HepG2 (cell line): Measurements from ENCODE around the gene TSN. TPM values are rescaled to one million over a fixed set of nuclear protein-coding genes. Genes with fewer than 3 reads are reported as not detected.
A peak's percentile ranks its signal among the peaks of the same experiment; 100 is the strongest.

Experiments used
- ATRX ChIP-seq: sonication (generic); formaldehyde crosslinking; IDR thresholded peaks from 2 replicates; pipeline ENCODE4 v1.4.0; 2020; ENCODE audit warnings: missing genetic modification reagents, borderline replicate concordance
- CERS6 ChIP-seq: sonication (generic); formaldehyde crosslinking; IDR thresholded peaks from 2 replicates; pipeline ENCODE4 v1.5.0; 2020; ENCODE audit warnings: missing genetic modification reagents
- HINFP ChIP-seq: sonication (generic); formaldehyde crosslinking; IDR thresholded peaks from 2 replicates; pipeline ENCODE4 v1.4.0; 2020; ENCODE audit warnings: low read depth, mild to moderate bottlenecking, missing genetic modification reagents
- MAX ChIP-seq: IDR thresholded peaks from 2 replicates; pipeline ENCODE4 v1.6.1; 2012; ENCODE audit warnings: inconsistent platforms
- MTF2 ChIP-seq: sonication (generic); formaldehyde crosslinking; IDR thresholded peaks from 2 replicates; pipeline ENCODE4 v1.5.0; 2020; ENCODE audit warnings: missing genetic modification reagents, borderline replicate concordance
- MYPOP ChIP-seq: sonication (generic); formaldehyde crosslinking; IDR thresholded peaks from 2 replicates; pipeline ENCODE4 v1.8.1; 2023; ENCODE audit warnings: mild to moderate bottlenecking, moderate library complexity, missing genetic modification reagents
- NCOA2 ChIP-seq: sonication (generic); formaldehyde crosslinking; IDR thresholded peaks from 2 replicates; pipeline ENCODE4 v1.8.0; 2022; ENCODE audit warnings: inconsistent platforms
- NCOR1 ChIP-seq: fragments of 200-600 bp; sonication (generic); IDR thresholded peaks from 2 replicates; pipeline ENCODE4 v1.7.0; 2017; ENCODE audit warnings: antibody characterized with exemption, low read length, borderline replicate concordance
- NFIB ChIP-seq: sonication (generic); formaldehyde crosslinking; IDR thresholded peaks from 2 replicates; pipeline ENCODE4 v1.9.0; 2021; ENCODE audit warnings: missing genetic modification reagents, mild to moderate bottlenecking, borderline replicate concordance
- NFRKB ChIP-seq: fragments of 450-650 bp; IDR thresholded peaks from 2 replicates; pipeline ENCODE4 v1.6.1; 2017
- NRL ChIP-seq: sonication (generic); formaldehyde crosslinking; IDR thresholded peaks from 2 replicates; pipeline ENCODE4 v1.5.0; 2020; ENCODE audit warnings: missing genetic modification reagents, mild to moderate bottlenecking, moderate library complexity, borderline replicate concordance
- SNAPC2 ChIP-seq: sonication (generic); formaldehyde crosslinking; IDR thresholded peaks from 2 replicates; pipeline ENCODE4 v1.8.1; 2022; ENCODE audit warnings: mild to moderate bottlenecking, missing genetic modification reagents
- SRSF4 ChIP-seq: fragments of 200-400 bp; formaldehyde crosslinking; IDR thresholded peaks from one replicate; pipeline ENCODE4 v1.6.1; 2018; ENCODE audit warnings: mild to moderate bottlenecking, low read depth, low read length, moderate library complexity; ENCODE audit not compliant: poor library complexity, severe bottlenecking
- TAF1 ChIP-seq: sonication (generic); formaldehyde crosslinking; IDR thresholded peaks from 2 replicates; pipeline ENCODE4 v1.4.0; 2020; ENCODE audit warnings: missing genetic modification reagents
- TEAD3 ChIP-seq: optimal IDR thresholded peaks from 2 replicates; pipeline ENCODE3; 2016; ENCODE audit warnings: borderline replicate concordance
- TFDP1 ChIP-seq: IDR thresholded peaks from 2 replicates; pipeline ENCODE4 v1.6.1; 2016; ENCODE audit warnings: missing compliant biosample characterization, missing genetic modification reagents, borderline replicate concordance
- U2AF1 ChIP-seq: fragments of 200-400 bp; formaldehyde crosslinking; optimal IDR thresholded peaks from 2 replicates; pipeline ENCODE3; 2017; ENCODE audit warnings: mild to moderate bottlenecking, low read depth, low read length
- UBTF ChIP-seq: sonication (generic); formaldehyde crosslinking; IDR thresholded peaks from 2 replicates; pipeline ENCODE4 v1.4.0; 2020; ENCODE audit warnings: mild to moderate bottlenecking, missing genetic modification reagents
- ZFAT ChIP-seq: sonication (generic); formaldehyde crosslinking; conservative IDR thresholded peaks from 2 replicates; pipeline ENCODE4 v1.8.1; 2023; ENCODE audit warnings: missing genetic modification reagents, inconsistent platforms
- ZNF17 ChIP-seq: sonication (generic); formaldehyde crosslinking; IDR thresholded peaks from 2 replicates; pipeline ENCODE4 v1.5.0; 2020; ENCODE audit warnings: mild to moderate bottlenecking, missing genetic modification reagents
- ZNF430 ChIP-seq: sonication (generic); formaldehyde crosslinking; IDR thresholded peaks from 2 replicates; pipeline ENCODE4 v1.9.0; 2021; ENCODE audit warnings: mild to moderate bottlenecking, missing genetic modification reagents
- ZNF484 ChIP-seq: sonication (generic); formaldehyde crosslinking; IDR thresholded peaks from 2 replicates; pipeline ENCODE4 v1.5.1; 2020; ENCODE audit warnings: mild to moderate bottlenecking, low read depth, missing genetic modification reagents, borderline replicate concordance
- ZSCAN9 ChIP-seq: IDR thresholded peaks from 2 replicates; pipeline ENCODE4 v1.6.1; 2016; ENCODE audit warnings: borderline replicate concordance
- polyA plus RNA-seq, 8 experiments: library from polyadenylated mRNA; depleted of rRNA in 3 of 8; stranded (reverse) in 7 of 8; unstranded in 1 of 8; fragments of >200 nt; fragmentation: Illumina TruSeq in 4 of 8; extraction: Trizol in 4 of 8; gene quantifications; 2 replicates each; pipeline versions ENCODE4 v1.2.1 to v1.2.3, GENCODE V29; 2011 to 2016; ENCODE audit warnings: low read depth in 4 of 8, missing spikeins in 1 of 8, mixed read lengths in 1 of 8; ENCODE audit not compliant: insufficient read depth in 1 of 8
- total RNA-seq, 5 experiments: library from RNA; depleted of rRNA; stranded (reverse); fragments of >200 nt; fragmentation: Illumina TruSeq; extraction: Trizol; gene quantifications; 2 replicates each; pipeline ENCODE4 v1.2.3, GENCODE V29; 2016; ENCODE audit warnings: low read depth in 1 of 5

The TSN gene
- total and polyA plus RNA-seq, 2 of the 13 experiments (the other 11 are each of a cell fraction or from before 2014, with no cell fraction given), result 56.4 to 115 TPM

- TF ChIP-seq MYPOP (CRISPR knock-in tag) (no peak), NCOR1 (no peak), ZSCAN9 (CRISPR knock-in tag) (no peak), TEAD3 (CRISPR knock-in tag) (peak; percentile 81), MAX (0 out of 2 replicates have a peak, but pooled peaks have one; percentile 16), SRSF4 (no peak), ZNF484 (CRISPR knock-in tag) (no peak), U2AF1 (no peak), MTF2 (CRISPR knock-in tag) (no peak), NFRKB (no peak), CERS6 (no peak), NFIB (CRISPR knock-in tag) (no peak), NCOA2 (CRISPR knock-in tag) (no peak; the same call in 1 of the 2 replicates), NRL (CRISPR knock-in tag) (no peak), ZNF17 (CRISPR knock-in tag) (no peak), HINFP (CRISPR knock-in tag) (no peak), ZNF430 (CRISPR knock-in tag) (no peak), SNAPC2 (CRISPR knock-in tag) (no peak), ZFAT (CRISPR knock-in tag) (no peak), TAF1 (CRISPR knock-in tag) (0 out of 2 replicates have a peak, but pooled peaks have one; percentile 23), UBTF (CRISPR knock-in tag) (no peak), ATRX (CRISPR knock-in tag) (no peak), TFDP1 (CRISPR knock-in tag) (no peak)
These were observed 48.0 kb upstream of the TSN start (continued) for GRCh38 chr2:121707344-121707919.
